ENCODE results near the gene AEBP1. TPM values are rescaled to one million over a fixed set of nuclear protein-coding genes. Genes with fewer than 3 reads are reported as not detected.

The AEBP1 gene
- total and polyA plus RNA-seq, 2 of the 4 experiments (the other 2 are of a cell fraction) = 1.1 to 5.7 TPM

- ChIA-PET POLR2A (ENCODE audit: unreplicated experiment) (no interaction called here), CTCF (no interaction called here)
- H4K8ac ChIP-seq (ENCODE audit: low read depth in 2 of 2, low read length in 2 of 2) = no peak overlapping the region
- H3K36me3 ChIP-seq (ENCODE audit: control insufficient read depth, insufficient read depth, low read length) = no peaks in the 10 kb centered on the region
- no peak overlapping the region for H3K4me2 ChIP-seq (ENCODE audit: low read depth, low read length)
- no peak overlapping the region for H3K9ac ChIP-seq (ENCODE audit: low read depth, low read length)
- H3K18ac ChIP-seq (ENCODE audit: low read depth, low read length) = no peak overlapping the region
- in situ Hi-C loops (cut with MboI; ENCODE audit: low sequenced_read_pairs) = no loop called here
- no CpG with 5 or more reads among the region's 3 CpGs for WGBS, 2 experiments (ENCODE audit: extremely low coverage in 2 of 2, insufficient read length in 1 of 2)
- ATAC-seq (ENCODE audit: low read depth) = no peak
- dilution Hi-C loops (cut with HindIII; ENCODE audit: low sequenced_read_pairs, unreplicated experiment) = no loop called here
- TF ChIP-seq CEBPB (IDR thresholded peaks at IDR 0.05; ENCODE audit: low read depth, low read length) (no peak), FOS (IDR thresholded peaks at IDR 0.05; ENCODE audit: low read depth, low read length) (no peak), POLR2A (IDR thresholded peaks at IDR 0.05; ENCODE audit: low read depth, low read length) (no peak), CHD1 (IDR thresholded peaks at IDR 0.05; ENCODE audit: low read depth, low read length) (no peak), CTCF (conservative IDR thresholded peaks at IDR 0.05; ENCODE audit: low read depth, low read length) (no peak), RFX5 (IDR thresholded peaks at IDR 0.05; ENCODE audit: low read depth, low read length) (no peak), MAFK (IDR thresholded peaks at IDR 0.05; ENCODE audit: low read depth, low read length) (no peak), MAZ (IDR thresholded peaks at IDR 0.05; ENCODE audit: borderline replicate concordance, low read depth, low read length) (no peak), RAD21 (IDR thresholded peaks at IDR 0.05; ENCODE audit: low read length) (no peak), MXI1 (IDR thresholded peaks at IDR 0.05; ENCODE audit: borderline replicate concordance, low read depth, low read length) (no peak), NFE2L2 (IDR thresholded peaks at IDR 0.05; ENCODE audit: low read depth, low read length) (no peak)
- H3K14ac ChIP-seq (replicated peaks; ENCODE audit: low read depth, low read length) = no peak overlapping the region
- H3K9me3 ChIP-seq (ENCODE audit: control insufficient read depth, insufficient read depth, low read length) = no peaks in the 10 kb centered on the region
- no peak overlapping the region for H2BK20ac ChIP-seq (ENCODE audit: low read depth, low read length)
- no TSS peak for BruUV-seq (replicated peaks)
- H3K23ac ChIP-seq (ENCODE audit: low read depth, low read length) = no peak overlapping the region
- no peak for DNase-seq
- no peaks in the 10 kb centered on the region for H3K79me1 ChIP-seq (ENCODE audit: low read depth in 1 of 2, low read length in 2 of 2)
- H4K91ac ChIP-seq (ENCODE audit: insufficient read depth, low read depth, low read length) = no peak overlapping the region
- H2AK9ac ChIP-seq (replicated peaks; ENCODE audit: low read depth, low read length, poor library complexity) = no peak overlapping the region
- H3K4me1 ChIP-seq (ENCODE audit: control insufficient read depth, insufficient read depth, low read length) = peaks cover 10% of the 10 kb centered on the region
- no peak overlapping the region for H2AK5ac ChIP-seq (ENCODE audit: low read depth, low read length)
- no peaks in the 10 kb centered on the region for H4K20me1 ChIP-seq (ENCODE audit: insufficient read depth, low read length)
- H3K4me3 ChIP-seq (ENCODE audit: insufficient read depth, low read depth, low read length) = no peak overlapping the region
- H3K9me1 ChIP-seq (ENCODE audit: insufficient read depth, low read length) = peaks cover 3% of the 10 kb centered on the region; the same call in 1 of the 2 replicates
- no peak overlapping the region for H2BK120ac ChIP-seq (ENCODE audit: low read depth, low read length)
- intact Hi-C loops (cut with micrococcal nuclease) = no loop called here
- H2BK5ac ChIP-seq (ENCODE audit: low read depth, low read length, poor library complexity, severe bottlenecking) = no peak overlapping the region
- H3K27ac ChIP-seq (ENCODE audit: insufficient read depth, low read length) = no peak overlapping the region
- H3K27me3 ChIP-seq (ENCODE audit: control insufficient read depth, insufficient read depth, low read length) = 0 out of 2 replicates have a peak, but pooled peaks cover 3% of the 10 kb centered on the region
- no peak overlapping the region for H4K5ac ChIP-seq (ENCODE audit: low read depth, low read length)
- H2BK15ac ChIP-seq (ENCODE audit: low read depth, low read length) = no peak overlapping the region
- no peak overlapping the region for H3K4ac ChIP-seq (ENCODE audit: low read depth, low read length)
- no peak overlapping the region for H3K56ac ChIP-seq (ENCODE audit: extremely low read depth, insufficient read depth, low read length)
- no peak overlapping the region for H2AFZ ChIP-seq (replicated peaks; ENCODE audit: low read length, poor library complexity)
Observed at GRCh38 chr7:44133295-44133694, 29.1 kb downstream of the AEBP1 start.
